ENCODE data around the gene PARPBP.
"Not testable (repeated sequence)": the region's sequence is repeated elsewhere in the genome, so short reads cannot be mapped to it uniquely, and the experiment has no call there.

The PARPBP gene

DNA sequence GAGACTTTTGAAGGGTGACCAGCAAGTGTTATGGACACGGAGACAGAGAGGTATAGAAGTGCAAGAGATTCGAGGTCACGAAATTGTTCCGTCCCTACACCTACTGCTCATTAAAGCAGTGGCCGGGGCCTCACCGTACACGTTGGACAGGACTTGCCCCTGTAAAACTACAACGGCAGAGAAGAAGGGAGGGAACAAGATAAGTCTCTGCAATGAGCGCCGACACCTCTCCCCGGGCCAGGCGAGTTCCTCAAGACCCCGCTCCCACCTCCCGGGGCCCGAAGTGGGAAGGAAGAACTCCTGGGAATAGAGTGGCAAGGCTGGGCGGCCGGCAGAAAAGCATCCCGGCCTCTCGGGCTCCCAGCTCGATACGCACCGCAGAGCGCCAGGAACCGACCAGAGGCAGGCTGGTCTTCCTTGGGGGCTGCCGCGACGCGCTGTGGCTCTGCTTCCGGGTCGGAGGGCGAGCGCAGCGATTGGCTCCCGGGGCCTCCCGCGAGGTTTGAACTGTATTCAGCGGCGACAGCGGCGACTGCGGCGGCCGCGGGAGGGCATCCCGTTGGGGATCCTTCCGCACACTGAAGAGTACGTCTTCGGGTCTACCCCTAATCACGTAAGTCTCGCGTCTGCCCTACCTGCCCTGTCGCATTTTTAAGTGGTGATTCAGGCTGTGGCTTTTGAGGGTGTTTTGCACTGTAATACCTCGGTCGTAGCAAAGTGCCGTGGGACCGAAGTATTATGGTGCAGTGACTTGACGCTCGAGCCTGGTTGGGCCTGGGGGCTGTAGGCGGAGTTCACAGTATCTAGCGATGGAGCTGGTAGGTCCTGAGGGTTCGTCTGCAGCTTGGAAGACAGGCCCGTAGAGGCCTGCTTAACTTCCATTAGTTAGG, at the start of gene PARPBP, which contains the start of gene NUP37:
TSS of gene PARPBP (plus strand) at position 510 of the 890 bp plus-strand sequence. CDS start 3,706 bp downstream, outside the sequence.
TSS of gene NUP37 (minus strand) at position 441 of the 890 bp plus-strand sequence. CDS start 1,596 bp downstream, outside the sequence.
- peak; percentile 75 to 82 (median 80) for DNase-seq

DNA sequence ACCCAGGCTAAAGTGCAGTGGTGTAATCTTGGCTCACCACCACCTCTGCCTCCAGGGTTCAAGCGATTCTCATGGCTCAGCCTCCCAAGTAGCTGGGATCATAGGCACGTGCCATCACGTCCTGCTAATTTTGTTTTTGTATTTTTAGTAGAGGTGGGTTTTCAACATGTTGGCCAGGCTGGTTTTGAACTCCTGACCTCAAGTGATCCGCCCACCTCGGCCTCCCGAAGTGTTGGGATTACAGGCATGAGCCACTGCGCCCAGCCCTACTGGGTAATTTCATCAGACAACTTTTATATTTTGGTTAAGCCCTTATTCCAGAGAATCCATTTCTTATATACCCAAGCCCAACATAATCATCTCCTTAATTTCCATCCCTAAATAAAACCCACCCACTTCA, 47.9 kb upstream of the PARPBP start:
- not testable (repeated sequence) for DNase-seq

GRCh38 chr12:102080842-102081241, 39.1 kb upstream of the PARPBP start:
- no peak for DNase-seq

GRCh38 chr12:102089228-102089835, 30.7 kb upstream of the PARPBP start:
- DNase-seq: not testable (repeated sequence)

- no peak for DNase-seq
Measured at GRCh38 chr12:102093319-102093718, 26.7 kb upstream of the PARPBP start.

DNA sequence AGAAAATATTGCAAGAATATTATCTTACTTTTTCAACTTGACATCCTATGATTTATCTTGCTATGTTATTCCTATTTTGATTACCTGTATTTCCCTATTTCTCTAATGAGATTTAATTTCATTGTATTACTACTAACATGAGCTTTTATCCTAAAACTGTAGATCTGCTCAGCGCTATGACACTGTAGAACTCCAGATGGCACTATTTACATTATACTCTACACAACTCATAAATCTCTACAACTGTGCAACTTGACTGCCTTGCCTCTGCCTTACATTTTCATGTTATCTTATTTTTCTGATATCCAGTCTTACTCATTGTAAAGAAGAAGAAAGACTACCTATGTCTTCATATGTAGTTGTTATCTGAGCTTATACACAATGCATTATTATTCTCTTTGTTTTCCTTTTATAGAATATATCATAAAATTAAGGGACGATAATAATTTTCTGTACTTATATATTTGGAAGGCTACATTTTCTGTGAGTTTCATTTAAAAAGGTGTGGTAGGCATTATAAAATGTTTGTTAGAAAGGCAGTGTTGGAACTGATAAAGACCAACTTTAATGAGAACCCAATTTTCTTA, 24.2 kb upstream of the PARPBP start:
- no peak for DNase-seq

- no peak for DNase-seq
Measured at GRCh38 chr12:102096855-102097254, 23.1 kb upstream of the PARPBP start.

- DNase-seq: no peak
Measured at GRCh38 chr12:102106905-102107304, 13.1 kb upstream of the PARPBP start.

- no peak for DNase-seq
Measured at GRCh38 chr12:102107970-102108369, 12.0 kb upstream of the PARPBP start.

DNA sequence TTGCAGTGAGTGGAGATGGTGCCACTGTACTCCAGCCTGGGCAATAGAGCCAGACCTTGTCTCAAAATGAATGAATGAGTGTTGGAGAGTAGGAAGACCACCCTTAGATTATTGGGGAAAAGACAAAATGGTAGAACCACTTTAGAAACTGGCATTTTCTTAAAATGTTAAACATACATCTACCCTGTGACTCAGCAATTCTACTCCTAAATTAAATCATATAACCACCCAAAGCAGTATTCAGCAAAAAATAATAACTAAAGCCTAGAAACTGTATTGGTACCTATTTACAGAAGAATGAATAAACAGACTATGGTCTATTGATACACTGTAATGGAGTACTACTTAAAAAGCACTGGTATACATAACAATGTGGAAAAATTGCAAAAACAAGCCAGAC, 9.2 kb upstream of the PARPBP start:
- DNase-seq: no peak

GRCh38 chr12:102114212-102114611, 5.8 kb upstream of the PARPBP start:
- DNase-seq: no peak

DNA sequence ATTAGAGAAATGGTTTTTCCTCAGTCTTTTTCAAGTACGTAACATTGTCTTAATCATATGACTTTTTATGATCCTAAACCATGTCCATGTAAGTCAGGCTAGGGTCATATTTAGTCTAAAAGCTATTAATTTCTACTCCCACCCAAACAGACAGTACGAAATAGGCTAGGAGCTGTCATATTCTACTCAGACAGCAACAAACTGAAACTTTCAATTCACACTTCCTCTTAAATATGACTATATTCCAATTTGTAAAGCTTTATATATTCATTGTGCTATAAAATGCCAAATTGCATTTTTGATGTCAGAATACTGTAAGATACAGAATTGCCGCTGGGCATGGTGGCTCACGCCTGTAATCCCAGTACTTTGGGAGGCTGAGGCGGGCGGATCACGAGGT, 3.6 kb upstream of the PARPBP start:
- DNase-seq: no peak

DNA sequence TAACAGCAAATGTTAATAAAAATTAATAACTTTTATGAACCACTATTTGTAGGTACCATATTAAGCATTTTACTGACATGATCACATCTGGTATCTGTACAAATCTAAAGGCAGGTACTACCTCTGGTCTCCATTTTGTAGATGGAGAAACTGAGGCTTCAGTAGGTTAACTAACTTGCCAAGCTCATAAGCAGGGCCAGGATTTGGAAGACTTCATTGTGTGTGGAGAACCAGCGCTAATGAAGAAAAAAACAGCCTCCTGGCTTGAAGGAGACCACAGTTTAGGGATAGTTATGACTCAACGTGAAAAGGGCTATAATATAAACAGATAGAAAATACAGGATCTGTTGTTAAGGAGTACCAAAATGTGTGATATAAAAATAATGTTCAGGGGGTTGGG, 1.1 kb upstream of the PARPBP start:
- DNase-seq: no peak

GRCh38 chr12:102120564-102120873, 536 bp downstream of the PARPBP start:
- DNase-seq: no peak

- DNase-seq: no peak
Measured at GRCh38 chr12:102120886-102121285, 903 bp downstream of the PARPBP start.

DNA sequence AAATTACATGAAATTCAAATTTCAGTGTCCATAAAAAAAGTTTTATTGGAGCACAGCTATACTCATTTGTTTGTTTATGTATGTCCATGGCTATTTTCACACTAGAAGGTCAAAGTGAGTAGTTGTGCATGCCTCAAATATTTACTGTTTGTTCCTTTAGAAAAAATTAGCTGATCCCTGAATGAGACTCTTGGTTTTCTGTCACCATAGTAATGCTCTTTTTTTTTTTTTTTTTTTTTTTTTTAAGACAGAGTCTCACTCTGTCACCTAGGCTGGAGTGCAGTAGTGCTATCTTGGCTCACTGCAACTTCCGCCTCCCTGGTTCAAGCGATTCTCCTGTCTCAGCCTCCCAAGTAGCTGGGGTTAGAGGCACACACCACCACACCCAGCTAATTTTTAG, 1.3 kb downstream of the PARPBP start:
- DNase-seq: not testable (repeated sequence)

DNA sequence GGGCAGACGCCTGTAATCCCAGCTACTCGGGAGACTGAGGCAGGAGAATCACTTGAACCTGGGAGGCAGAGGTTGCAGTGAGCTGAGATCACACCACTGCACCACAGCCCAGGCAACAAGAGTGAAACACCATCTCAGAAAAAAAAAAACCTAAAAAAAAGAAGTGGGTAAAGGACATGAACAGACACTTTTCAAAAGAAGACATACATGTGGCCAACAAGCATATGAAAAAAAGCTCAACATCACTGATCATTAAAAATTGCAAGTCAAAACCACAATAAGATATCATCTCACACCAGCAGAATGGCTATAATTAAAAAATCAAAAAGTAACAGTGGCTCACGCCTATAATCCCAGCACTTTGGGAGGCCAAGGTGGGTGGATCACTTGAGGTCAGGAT, 10.7 kb downstream of the PARPBP start:
- not testable (repeated sequence) for DNase-seq

- DNase-seq: not testable (repeated sequence)
Measured at GRCh38 chr12:102131442-102131841, 11.5 kb downstream of the PARPBP start.

GRCh38 chr12:102137619-102138018, 17.6 kb downstream of the PARPBP start:
- not testable (repeated sequence) for DNase-seq

DNA sequence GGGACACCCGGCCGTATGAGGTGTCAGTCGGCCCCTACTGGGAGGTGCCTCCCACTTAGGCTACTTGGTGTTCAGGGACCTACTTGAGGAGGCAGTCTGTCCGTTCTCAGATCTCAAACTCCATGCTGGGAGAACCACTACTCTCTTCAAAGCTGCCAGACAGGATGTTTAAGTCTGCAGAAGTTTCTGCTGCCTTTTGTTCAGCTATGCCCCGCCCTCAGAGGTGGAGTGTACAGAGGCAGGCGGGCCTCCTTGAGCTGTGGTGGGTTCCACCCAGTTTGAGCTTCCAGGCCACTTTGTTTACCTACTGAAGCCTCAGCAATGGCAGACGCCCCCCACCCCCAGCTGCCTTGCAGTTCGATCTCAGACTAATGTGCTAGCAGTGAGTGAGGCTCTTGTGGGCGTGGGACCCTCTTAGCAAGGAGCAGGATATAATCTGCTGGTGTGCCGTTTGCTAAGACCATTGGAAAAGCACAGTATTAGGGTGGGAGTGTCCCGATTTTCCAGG, 22.9 kb downstream of the PARPBP start:
- not testable (repeated sequence) for DNase-seq

DNA sequence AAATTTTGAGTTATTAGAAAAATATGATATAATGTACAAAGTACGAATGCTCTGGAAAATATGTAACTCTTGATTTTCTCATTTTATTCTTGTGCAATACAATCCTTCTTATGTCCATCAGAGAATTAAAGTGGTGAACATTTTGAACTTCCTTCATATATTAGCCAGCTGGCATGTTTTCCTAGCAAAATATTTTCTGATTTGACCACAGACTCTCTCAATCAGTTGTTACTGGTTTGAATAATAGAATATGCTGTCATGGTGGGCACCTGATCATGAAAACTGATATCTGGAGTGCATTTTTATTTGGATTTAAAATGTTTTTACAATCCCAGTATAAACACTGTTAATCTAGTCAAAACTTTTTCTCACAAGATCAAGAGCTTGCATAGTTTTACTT, 24.2 kb downstream of the PARPBP start:
- no peak for DNase-seq

DNA sequence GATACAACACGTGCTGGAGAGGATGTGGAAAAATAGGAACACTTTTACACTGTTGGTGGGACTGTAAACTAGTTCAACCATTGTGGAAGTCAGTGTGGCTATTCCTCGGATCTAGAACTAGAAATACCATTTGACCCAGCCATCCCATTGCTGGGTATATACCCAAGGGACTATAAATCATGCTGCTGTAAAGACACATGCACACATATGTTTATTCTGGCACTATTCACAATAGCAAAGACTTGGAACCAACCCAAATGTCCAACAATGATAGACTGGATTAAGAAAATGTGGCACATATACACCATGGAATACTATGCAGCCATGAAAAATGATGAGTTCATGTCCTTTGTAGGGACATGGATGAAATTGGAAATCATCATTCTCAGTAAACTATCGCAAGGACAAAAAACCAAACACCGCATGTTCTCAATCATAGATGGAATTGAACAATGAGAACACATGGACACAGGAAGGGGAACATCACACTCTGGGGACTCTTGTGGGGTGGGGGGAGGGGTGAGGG, 27.1 kb downstream of the PARPBP start:
- not testable (repeated sequence) for DNase-seq

DNA sequence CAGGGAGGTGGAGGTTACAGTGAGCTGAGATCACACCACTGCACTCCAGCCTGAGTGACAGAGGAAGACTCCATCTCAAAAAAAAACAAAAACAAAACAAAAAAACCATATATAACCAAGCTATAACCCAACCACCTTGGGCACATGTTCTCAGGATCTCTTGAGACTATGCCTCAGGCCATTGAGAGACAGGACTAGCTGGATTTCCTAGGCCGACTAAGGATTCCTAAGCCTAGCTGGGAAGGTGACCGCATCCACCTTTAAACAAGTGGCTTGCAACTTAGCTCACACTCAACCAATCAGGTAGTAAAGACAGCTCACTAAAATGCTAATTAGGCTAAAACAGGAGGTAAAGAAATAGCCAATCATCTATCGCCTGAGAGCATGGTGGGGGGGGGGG, 35.2 kb downstream of the PARPBP start:
- not testable (repeated sequence) for DNase-seq

Data from activated CD4-positive, CD25-positive, alpha-beta regulatory T cell (primary cell).